ENCODE measurements around the gene POC1B. TPM values are rescaled to one million over a fixed set of nuclear protein-coding genes. Genes with fewer than 3 reads are reported as not detected.

POC1B gene
- polyA plus RNA-seq, 5 donors = 15.9 to 29.6 (median 26.5) TPM

DNA sequence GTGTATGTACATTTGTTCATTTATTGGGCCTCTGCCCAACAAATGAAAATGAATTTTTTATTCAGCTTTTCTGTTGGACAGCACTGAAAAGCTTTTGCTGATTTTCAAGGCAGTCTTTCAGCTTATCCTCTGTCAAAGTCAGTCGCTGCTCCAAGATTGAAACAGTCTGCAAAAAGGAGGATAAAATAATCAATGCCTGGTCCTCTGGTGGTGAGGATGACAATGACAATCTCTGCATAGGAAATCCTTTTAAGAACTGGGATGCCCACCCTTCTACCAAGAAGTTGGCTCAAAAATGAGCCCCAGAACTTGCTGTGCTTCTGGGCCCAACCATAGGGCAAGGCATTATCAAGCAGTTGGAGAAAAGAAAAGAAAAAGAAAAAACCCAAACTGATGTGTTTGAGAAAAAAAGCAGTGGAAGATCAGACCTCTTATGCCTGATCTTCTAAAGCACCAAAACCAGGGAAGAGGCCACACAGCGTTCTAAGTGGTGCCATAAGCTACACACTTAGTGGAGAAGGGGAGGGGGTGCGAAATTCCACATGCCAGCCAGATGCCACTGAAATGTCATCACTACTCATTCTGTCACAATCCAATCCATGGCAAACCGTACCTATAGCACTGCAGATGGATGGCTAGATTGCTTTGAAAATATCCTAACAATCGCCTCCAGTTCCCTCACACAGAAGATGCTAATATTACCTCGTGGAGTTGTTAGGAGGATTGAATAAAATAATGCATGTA lies 104.6 kb downstream of the POC1B start:
- no peak for DNase-seq

DNA sequence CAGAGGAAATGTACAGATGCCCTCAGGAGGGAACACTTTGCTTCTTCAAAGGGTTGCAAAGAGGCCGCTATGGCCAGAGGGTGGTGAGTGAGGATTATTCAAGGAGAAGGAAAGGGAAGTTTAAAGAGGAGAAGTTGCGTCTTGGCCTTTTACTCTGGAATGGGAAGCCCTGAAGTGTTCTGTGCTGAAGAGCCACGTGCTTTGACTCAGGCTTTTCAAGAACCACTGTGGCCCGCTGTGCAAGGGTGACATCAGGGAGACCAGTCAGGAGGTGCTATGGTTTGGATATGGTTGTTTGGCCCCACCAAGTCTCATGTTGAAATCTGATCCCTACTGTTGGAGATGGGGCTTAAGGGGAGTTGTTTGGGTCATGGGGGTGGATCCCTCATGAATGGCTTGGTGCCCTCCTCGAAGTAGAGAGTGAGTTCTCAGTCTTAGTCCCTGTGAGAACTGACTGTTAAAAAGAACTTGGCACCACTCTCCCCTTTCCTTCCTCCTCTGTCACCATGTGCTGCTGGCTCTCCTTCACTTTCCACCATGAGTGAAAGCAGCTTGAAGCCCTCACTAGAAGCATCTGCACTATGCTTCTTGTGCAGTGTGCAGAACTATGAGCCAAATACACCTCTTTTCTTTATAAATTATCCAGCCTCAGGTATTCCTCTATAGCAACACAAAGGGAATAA lies 107.5 kb downstream of the POC1B start:
- DNase-seq = no peak

DNA sequence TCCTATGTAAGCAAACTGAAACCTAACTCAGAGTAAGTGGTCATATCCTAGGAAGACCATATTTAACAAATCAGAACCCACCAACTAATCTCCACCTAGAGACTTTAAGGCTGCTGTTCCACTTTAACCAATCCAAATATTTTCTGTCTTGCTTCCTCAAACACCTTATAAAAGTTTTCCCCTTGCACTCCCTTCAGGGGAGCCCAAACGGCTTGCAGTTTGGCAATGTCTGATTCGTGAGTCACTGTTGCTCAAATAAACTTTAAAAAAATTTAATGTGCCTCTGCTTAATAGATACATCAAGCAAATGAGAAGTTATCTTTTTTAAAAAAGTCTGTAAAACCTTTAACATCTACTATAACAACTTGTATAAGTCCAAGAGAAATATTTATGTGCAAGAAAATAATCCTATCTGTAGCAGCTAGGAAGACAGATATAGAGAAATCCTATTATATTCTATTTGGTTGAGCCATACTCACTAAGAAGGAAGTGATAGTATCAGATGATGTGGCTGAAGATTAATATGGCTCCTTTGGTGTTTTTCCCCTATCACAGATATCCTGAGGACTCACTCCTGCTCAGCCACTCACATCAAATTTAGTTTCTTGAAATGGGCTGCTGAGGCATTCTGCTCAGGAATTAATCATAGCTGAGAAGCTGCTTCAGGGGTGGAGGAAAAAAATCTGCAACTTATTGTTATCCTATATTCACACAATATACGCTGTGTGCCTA lies 108.4 kb downstream of the POC1B start:
- DNase-seq = no peak

DNA sequence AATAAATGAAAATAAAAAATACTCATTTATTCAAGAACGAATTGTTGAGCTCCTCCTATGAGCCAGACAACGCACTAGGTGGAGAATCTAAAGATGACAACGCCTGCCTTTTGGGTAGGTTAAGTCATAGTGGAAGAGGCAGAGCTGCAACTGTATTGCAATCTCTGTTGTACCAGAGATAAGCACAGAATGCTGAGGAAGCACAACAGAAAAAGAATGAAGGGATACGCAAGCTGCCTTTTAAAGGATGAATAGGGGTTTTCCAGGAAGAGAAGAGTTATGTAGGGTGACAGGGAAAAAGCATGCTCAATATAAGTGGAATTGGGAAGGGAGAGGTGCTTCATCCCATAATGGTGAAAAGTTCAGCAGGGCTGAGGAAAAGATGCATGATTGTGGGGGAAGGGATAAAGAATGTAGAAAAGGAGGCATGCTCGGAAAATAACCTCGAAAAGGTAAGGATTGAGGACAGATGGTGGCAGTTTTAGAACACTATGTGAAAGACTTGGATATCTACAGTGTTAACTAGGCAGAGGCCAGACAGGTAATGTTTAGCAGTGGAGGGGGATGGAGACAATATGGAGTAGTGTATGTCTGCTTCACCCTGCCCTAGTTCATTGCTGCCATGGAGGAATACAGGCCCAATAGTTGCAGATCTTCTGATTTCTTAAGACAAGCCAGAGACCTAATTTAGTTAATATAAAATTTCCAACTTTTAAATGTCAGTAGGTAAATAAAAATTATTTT lies 109.6 kb downstream of the POC1B start:
- no peak for DNase-seq

DNA sequence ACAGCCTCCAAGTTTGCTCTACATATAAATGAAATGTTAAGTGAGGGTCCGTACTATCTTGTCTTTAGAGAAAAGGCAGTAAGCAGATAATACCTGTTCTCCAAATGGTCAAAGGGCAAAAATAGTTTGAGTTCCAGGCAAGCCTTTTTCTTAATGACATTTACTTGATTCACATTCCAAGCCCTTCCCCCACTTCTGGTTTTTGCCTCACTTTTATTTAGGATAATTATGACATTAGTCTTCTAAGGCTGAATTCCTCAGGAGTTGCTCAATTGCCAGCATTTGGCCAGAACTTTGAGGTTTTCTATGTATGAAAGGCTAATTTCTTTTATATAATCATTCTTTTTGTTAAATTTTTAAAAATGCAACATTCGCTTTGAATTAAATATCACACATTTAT lies 111.0 kb downstream of the POC1B start:
- peak; percentile 27 to 31 for DNase-seq

DNA sequence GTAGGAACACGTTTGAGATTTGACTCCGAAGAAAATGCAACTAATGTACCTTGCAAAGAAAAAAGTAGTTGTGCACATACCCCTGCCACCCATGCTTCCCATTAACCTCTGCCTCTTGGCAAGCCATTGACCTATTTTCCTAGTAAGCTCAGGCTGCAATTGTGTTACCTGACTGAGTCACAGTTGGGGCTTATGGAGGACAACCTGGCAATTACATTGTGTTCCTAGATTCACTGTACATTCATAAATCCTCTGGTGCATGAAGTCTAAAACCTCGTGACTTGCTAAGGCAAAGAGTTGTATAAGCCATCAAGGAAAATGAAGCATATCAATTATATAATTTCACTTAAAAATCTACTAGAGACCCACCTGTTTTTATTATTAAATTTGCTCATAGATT lies 111.5 kb downstream of the POC1B start:
- DNase-seq = no peak

DNA sequence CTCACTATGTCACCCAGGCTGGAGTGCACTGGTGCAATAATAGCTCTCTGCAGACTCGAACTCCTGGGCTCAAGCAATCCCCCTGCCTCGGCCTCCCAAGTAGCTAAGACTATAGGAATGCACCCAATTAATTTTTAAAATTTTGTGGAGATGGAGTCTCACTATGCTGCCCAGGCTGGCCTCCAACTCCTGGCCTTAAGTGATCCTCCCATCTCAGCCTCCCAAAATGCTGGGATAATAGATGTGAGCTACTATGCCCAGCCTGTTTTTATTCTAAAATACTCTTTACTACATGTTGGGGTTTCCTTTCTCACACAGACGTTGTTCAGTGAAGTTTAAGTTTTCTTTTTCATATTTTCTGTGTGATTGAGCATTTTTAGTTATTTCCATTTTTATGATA lies 112.6 kb downstream of the POC1B start:
- no peak for DNase-seq

DNA sequence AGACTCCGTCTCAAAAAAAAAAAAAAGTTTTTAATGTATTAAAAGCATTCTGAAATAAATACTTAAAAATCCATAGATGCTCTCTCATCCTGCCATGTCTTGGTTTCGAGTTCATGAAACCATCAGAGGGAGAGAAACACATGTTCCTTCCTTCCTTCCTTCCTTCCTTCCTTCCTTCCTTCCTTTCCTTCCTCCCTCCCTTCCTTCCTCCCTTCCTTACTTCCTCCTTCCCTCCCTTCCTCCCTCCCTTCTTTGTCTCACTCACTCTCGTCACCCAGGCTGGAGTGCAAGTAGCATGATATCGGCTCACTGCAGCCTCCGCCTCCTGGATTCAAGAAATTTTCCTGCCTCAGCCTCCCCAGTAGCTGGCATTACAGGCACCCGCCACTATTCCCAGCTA lies 113.2 kb downstream of the POC1B start:
- no peak for DNase-seq

DNA sequence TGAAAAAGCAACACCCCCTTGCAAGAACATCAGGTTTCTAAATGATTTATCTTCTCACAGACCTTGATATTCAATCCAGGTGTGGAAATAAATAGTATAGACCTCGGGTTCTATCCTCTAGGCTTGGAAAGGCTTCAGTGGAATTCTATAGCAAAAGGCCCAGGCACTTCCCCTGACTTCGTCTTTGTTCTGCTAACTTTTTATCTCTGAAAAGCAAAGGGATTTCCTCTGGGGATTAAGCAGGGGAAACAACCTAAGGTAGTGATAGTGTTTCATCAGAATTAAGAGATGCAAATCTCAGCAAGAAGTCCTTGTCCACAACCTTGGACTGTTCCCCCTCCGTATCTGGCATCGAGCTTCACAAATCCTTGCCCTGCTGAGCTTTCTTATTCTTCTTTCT lies 114.0 kb downstream of the POC1B start:
- DNase-seq = no peak

DNA sequence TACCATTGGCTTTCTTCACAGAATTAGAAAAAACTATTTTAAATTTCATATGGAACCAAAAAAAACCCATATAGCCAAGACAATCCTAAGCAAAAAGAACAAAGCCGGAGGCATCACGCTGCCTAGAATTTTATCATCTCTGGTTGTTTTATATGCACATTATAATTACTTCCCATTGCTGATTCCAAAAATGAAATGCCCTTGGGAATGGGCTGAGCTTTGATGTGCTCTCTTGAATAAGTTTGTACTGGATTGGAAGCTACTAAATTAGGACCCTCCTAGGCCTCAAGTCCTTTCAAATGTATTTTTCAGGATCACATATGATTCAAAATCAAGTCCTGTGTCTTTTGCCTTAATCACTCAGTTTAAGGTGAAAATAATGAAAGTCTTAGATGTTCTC lies 114.6 kb downstream of the POC1B start:
- DNase-seq = no peak

DNA sequence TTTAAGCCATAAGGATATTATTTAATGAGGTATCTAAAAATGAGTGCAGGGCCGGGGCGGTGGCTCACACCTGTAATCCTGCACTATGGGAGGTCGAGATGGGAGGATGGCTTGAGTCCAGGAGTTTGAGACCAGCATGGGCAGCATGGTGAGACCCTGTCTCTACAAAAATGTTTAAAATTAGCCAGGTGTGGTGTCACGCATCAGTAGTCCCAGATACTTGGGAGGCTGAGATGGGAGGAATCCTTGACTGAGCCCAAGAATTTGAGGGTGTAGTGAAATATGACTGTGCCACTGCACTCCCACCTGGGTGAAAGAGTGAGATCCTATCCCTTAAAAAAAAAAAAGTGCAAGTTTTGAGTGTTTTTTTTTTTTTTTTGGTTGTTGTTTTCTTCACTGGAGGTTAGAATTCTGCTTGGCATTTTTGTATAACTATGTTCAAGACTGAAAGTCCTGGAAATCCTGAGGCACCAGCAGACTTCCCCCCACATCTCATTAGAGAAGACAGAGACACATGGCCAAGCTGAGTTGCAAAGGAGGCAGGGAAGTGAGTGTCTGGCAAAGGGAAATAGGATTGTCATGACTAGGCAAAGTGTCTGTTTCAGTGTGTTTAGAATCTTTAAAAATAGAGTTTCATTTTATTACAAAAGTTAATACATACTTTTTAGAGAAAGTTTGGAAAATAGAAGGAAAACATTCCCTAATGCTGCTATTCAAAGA lies 120.1 kb downstream of the POC1B start:
- no peak for DNase-seq

DNA sequence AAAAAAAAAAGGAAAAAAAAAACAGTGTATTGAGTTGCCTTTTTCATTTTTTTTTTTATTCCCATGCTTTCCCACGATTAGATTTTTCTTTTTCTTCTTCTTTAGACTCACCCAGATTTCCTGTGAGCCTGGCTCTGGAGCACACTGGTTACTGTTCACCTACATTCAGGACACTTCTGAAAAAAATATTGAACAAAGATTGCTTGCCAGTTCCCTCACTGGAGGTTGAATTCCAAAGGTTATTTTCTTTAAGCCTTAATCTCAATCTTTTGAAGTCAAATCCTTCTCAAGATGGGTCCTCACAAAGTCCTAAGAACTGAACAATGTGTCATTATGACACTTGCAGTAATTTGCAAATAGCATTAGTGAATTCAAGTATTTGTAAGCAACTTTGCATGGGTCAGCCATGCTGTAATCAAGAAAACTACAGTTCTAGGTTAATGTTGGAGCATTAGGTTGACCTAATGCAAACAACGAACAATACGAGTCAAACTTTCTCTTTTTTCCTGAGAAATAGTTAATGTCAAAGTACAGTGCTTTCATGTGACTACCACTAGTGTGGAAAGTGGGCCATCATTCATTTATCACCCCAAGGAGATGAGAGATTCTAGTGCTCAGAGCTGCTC lies 124.3 kb downstream of the POC1B start:
- no peak for DNase-seq

DNA sequence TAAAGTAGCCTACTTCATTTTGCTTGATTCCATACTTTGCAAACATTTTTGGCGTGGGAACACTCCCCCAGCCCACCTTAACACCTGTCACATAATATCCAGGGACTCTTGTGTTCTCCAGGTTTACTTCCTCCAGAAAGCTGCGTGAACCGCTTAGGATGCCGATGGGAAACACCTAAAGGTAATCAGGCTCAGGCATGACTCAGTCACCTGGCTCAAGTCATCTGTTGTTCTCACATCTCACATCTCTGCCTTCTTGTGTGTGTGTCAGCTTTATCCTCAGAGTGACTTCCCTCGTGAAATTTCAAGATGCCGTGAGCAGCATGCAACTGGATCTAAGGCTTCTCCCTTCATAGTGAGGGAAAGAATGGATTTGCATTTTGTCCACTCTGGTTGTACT lies 125.4 kb downstream of the POC1B start:
- DNase-seq = no peak

DNA sequence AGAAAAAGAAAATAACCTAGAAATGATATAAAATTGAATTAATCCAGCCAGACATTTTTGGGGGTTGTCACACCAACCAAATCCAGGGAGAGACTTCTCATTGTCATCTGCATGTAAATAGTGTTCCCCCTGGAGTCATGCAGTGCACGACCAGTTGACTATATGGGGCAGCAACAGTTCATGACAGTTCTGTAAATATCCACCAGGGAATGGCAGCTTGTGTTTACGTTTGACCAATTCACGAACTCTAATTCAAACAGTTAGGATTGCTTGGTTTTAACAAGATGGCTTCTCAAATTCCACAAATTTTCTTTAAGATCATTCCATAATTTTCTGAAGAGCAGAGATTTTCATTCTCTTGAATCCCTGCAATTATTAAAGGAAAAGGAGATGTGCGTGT lies 130.1 kb downstream of the POC1B start:
- DNase-seq = no peak

DNA sequence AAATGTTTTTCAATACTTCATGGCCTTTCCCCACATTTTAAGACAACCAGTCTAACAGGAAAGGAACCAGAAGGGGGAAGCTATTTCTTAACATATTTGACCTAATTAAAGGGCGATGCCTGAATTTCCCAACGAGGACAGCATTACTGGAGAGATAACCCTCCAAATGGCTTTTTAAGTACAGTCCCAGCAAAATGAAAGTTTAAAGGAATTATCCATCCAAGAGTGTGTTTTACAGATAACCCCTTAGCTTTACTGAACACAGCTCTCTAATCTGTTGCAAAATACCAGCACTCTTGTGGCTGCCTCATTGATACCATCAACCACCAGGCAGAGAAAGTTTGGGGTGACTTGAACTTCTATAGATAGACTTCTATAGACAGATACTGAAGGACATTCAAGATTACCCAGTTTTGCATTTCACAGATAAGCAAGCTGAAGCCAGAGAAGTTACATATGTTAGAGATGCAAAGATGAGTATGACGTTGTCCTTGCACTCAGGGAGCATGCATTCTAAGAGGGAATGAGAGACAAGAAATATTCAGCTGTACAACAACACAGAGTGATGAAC lies 132.2 kb downstream of the POC1B start:
- DNase-seq = peak; percentile 76 to 84

DNA sequence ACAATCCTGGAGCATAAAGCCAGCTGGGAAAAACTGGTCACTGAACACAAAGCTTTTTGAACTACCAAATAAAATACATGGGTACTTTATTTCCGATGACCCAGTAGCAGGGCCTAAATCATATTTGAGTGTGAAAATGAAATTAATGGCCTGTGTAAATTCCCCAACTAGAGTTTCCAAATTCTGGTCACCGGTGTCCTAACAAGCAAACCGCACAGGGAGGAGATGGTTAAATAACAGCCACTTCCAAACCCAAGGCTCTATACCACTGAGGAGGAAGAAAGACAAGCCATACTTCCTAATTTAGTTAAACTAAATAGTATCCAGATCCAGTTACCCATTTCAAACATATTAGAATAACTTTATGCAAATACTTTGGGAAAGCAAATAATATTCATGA lies 133.5 kb downstream of the POC1B start:
- no peak for DNase-seq

DNA sequence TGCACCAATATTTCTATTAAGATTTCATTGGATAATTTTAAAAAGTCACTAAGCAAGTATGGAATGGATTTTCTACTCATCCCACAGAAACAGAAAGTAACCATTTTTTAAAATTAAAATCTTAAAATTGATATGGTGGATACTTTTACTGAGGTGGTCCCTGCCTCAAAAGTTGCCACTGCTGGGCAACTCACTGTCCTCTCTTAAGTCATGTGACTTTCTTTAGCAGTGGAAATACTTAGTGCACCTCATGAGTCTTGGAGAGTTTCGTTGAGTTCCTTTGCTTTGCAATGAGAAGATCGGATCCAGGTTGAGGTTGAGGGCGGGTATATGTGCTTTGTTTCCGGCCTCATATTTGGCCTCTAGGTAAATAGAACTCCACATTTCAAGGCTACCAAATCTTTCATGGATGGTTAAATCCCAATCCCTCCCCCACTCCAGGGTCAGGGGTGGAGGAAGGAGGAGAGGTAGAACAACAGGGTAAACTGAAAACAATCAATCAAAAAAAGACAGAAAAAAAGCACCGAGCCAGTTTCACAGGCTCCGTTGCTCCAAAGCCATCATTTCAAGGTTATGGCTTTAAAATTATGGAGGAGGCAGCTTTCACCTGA lies 134.0 kb downstream of the POC1B start:
- DNase-seq = no peak

DNA sequence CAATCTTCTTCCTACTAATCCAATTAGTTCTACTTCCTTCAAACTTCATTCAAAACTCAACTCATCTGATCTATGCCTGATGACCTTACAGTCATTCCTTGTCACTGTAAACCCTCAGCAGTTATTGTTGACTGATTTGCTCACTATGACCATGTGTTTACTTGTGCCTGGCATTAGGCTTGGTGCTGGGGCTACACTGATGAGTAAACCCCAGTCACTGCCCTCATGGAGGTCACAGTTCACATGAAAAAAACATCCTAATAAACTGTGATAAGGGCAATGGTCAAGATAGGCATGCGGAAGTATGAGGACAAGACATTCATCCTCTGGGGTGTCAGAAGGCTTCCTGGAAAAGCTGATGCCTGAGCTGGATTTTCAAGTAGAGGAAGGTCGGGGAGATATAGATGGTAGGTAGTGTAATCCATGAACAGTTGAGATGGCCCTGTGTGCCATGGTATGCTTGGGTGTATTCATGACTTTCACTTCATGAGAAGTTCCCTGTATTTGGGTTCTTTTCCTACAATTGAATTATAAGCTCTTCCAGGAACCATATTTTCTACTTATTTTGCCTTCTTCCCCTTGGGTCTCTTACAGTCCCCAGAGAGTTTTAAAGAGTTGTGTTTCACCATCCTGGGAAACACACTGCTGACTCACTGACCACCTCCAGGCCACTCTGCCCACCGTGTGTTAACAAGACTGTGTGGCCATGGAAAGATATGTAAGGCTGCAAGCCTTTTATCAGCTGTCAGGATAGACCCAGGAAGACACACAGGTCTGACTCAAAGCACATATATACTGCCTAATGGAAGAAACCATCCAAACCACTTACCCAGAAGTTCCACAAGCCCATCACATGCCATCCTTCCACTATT lies 134.8 kb downstream of the POC1B start:
- no peak for DNase-seq
